Measurements from ENCODE around the gene SLMAP.
"Not testable (repeated sequence)": the region's sequence is repeated elsewhere in the genome, so short reads cannot be mapped to it uniquely, and the experiment has no call there.

Gene SLMAP

GRCh38 chr3:57805674-57806073 lies 49.6 kb downstream of the SLMAP start:
- no peak for TF ChIP-seq CTCF (IDR thresholded peaks at IDR 0.05; ENCODE audit: borderline replicate concordance, control extremely low read depth, extremely low read depth, insufficient read depth, missing control alignments)
- in situ Hi-C loops (cut with MboI; ENCODE audit: low sequenced_read_pairs, unreplicated experiment): no loop called here
- DNase-seq (ENCODE audit: low spot score): no peak

- in situ Hi-C loops (cut with MboI; ENCODE audit: low sequenced_read_pairs, unreplicated experiment); DNase-seq (ENCODE audit: low spot score): not testable (repeated sequence)
These were observed 50.1 kb downstream of the SLMAP start for GRCh38 chr3:57806195-57806594.

- DNase-seq (ENCODE audit: low spot score): no peak
- TF ChIP-seq CTCF (IDR thresholded peaks at IDR 0.05; ENCODE audit: borderline replicate concordance, control extremely low read depth, extremely low read depth, insufficient read depth, missing control alignments): no peak
- in situ Hi-C loops (cut with MboI; ENCODE audit: low sequenced_read_pairs, unreplicated experiment): no loop called here
These were observed 53.0 kb downstream of the SLMAP start for GRCh38 chr3:57808961-57809608.

DNA sequence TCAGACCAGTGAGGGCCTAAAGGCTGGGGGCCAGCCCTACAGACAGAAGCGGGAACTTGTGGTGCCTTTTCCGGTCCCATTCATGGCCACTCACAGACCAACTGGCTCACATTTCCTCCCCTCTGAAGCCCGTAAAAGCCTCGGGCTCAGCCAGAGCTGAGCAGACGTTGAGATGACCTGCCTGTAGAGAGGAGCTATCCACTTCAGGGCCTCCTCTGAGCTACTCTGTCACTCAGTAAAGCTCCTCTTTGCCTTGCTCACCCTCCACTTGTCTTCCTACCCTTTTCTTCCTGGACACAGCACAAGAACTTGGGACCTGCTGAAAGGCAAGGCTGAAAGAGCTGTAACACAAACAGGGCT lies 53.5 kb downstream of the SLMAP start:
- no peak for DNase-seq (ENCODE audit: low spot score)
- no peak for TF ChIP-seq CTCF (IDR thresholded peaks at IDR 0.05; ENCODE audit: borderline replicate concordance, control extremely low read depth, extremely low read depth, insufficient read depth, missing control alignments)
- in situ Hi-C loops (cut with MboI; ENCODE audit: low sequenced_read_pairs, unreplicated experiment): no loop called here

- in situ Hi-C loops (cut with MboI; ENCODE audit: low sequenced_read_pairs, unreplicated experiment): no loop called here
- no peak for DNase-seq (ENCODE audit: low spot score)
- no peak for TF ChIP-seq CTCF (IDR thresholded peaks at IDR 0.05; ENCODE audit: borderline replicate concordance, control extremely low read depth, extremely low read depth, insufficient read depth, missing control alignments)
These were observed 53.9 kb downstream of the SLMAP start for GRCh38 chr3:57810048-57810447.

GRCh38 chr3:57810471-57811137 lies 54.5 kb downstream of the SLMAP start:
- in situ Hi-C loops (cut with MboI; ENCODE audit: low sequenced_read_pairs, unreplicated experiment): no loop called here
- DNase-seq (ENCODE audit: low spot score): no peak
- TF ChIP-seq CTCF (IDR thresholded peaks at IDR 0.05; ENCODE audit: borderline replicate concordance, control extremely low read depth, extremely low read depth, insufficient read depth, missing control alignments): no peak

GRCh38 chr3:57815036-57815435 lies 58.9 kb downstream of the SLMAP start:
- TF ChIP-seq CTCF (IDR thresholded peaks at IDR 0.05; ENCODE audit: borderline replicate concordance, control extremely low read depth, extremely low read depth, insufficient read depth, missing control alignments): no peak
- in situ Hi-C loops (cut with MboI; ENCODE audit: low sequenced_read_pairs, unreplicated experiment): no loop called here
- no peak for DNase-seq (ENCODE audit: low spot score)
